Measurements from ENCODE around the gene NKX2-4. TPM values are rescaled to one million over a fixed set of nuclear protein-coding genes. Genes with fewer than 3 reads are reported as not detected.

NKX2-4 gene
- total and polyA plus RNA-seq, 2 experiments from 2014 or later, result not detected

DNA sequence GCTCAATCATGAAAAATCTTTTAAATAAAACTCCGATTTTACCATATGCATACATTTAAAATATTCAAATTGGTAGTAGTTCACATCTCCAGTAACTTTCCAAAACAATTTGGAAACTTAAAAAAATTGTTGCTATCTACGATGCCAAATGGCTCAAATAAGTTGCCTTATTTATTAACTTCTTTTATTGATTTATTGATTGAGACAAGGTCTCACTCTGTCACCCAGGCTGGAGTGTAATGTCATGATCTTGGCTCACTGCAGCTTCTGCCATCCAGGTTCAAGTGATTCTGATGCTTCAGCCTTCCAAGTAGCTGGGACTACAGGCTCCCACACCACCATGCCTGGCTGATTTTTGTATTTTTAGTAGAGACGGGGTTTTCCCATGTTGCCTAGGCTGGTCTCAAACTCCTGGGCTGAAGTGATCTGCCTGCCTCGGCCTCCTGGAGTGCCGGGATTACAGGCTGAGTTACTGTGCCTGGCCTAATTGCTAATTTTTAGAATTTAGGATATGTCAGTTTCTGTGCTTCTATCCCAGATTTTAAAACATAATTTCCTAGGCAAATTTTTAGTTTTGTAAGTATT lies 12.9 kb downstream of the NKX2-4 start:
- in situ Hi-C loops (cut with MboI), result no loop called here
- no peaks in the 10 kb centered on the region for H3K27me3 ChIP-seq (replicated peaks; ENCODE audit: insufficient read depth)
- H2AFZ ChIP-seq, result no peak overlapping the region
- H3K9ac ChIP-seq, result no peak overlapping the region
- 0 out of 2 replicates have a peak, but pooled peaks cover 2% of the 10 kb centered on the region for H3K4me1 ChIP-seq (ENCODE audit: insufficient read depth)
- no peaks in the 10 kb centered on the region for H4K20me1 ChIP-seq (ENCODE audit: insufficient read depth)
- H3K4me2 ChIP-seq (ENCODE audit: unreplicated experiment), result no peak overlapping the region
- WGBS, 2 experiments (ENCODE audit: low coverage in 1 of 2, low lambda C conversion rate in 2 of 2, missing lambda C conversion rate in 2 of 2), result 98% methylated on average over 5 of the region's 5 CpGs
- DNase-seq, result no peak
- H3F3A ChIP-seq (ENCODE audit: insufficient read depth), result 0 out of 2 replicates have a peak, but pooled peaks cover 6% of the 10 kb centered on the region
- no peaks in the 10 kb centered on the region for H3K9me2 ChIP-seq (ENCODE audit: insufficient read depth)
- no peaks in the 10 kb centered on the region for H3K9me3 ChIP-seq (ENCODE audit: low read depth)
- peaks cover 25% of the 10 kb centered on the region for H3K79me2 ChIP-seq (ENCODE audit: insufficient read depth)
- TF ChIP-seq EZH2phosphoT487 (IDR thresholded peaks at IDR 0.05; ENCODE audit: insufficient read depth, low read depth) (no peak), EZH2 (IDR thresholded peaks at IDR 0.05; ENCODE audit: insufficient read depth, poor library complexity, severe bottlenecking) (no peak)
- no peak overlapping the region for H3K4me3 ChIP-seq
- no peak overlapping the region for H3K27ac ChIP-seq
- peaks cover 67% of the 10 kb centered on the region for H3K36me3 ChIP-seq (ENCODE audit: low read depth)

DNA sequence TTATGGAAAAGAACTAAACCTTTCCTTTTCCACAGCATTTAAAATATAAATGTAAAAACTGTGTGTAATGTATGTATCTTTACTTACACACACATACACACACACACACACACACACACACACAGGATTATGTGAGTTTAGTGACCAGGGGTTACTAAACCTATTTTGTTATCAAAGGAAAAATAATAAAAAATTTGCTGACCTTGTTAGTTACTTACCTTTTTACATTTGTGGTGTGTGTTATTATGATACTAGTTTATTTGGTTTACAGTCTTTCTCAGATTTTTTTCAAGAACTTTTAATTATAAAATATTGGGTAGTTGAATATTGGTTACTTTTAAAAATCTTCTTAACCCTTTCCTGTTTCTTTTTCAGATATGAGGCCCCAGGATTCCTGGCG lies 15.7 kb downstream of the NKX2-4 start:
- peaks cover 53% of the 10 kb centered on the region for H3K79me2 ChIP-seq (ENCODE audit: insufficient read depth)
- no peaks in the 10 kb centered on the region for H3K27me3 ChIP-seq (replicated peaks; ENCODE audit: insufficient read depth)
- H2AFZ ChIP-seq, result no peak overlapping the region
- H3K9me3 ChIP-seq (ENCODE audit: low read depth), result no peaks in the 10 kb centered on the region
- H3K36me3 ChIP-seq (ENCODE audit: low read depth), result peaks cover 41% of the 10 kb centered on the region
- no peak overlapping the region for H3K4me2 ChIP-seq (ENCODE audit: unreplicated experiment)
- peaks cover 15% of the 10 kb centered on the region; the same call in 1 of the 2 replicates for H3F3A ChIP-seq (ENCODE audit: insufficient read depth)
- 95 to 98% methylated on average over 1 of the region's 1 CpG for WGBS, 2 experiments (ENCODE audit: low coverage in 1 of 2, low lambda C conversion rate in 2 of 2, missing lambda C conversion rate in 2 of 2)
- H3K27ac ChIP-seq, result no peak overlapping the region
- 0 out of 2 replicates have a peak, but pooled peaks cover 2% of the 10 kb centered on the region for H3K4me1 ChIP-seq (ENCODE audit: insufficient read depth)
- DNase-seq, result no peak
- no peaks in the 10 kb centered on the region for H3K9me2 ChIP-seq (ENCODE audit: insufficient read depth)
- no peak overlapping the region for H3K9ac ChIP-seq
- TF ChIP-seq EZH2phosphoT487 (IDR thresholded peaks at IDR 0.05; ENCODE audit: insufficient read depth, low read depth) (no peak), EZH2 (IDR thresholded peaks at IDR 0.05; ENCODE audit: insufficient read depth, poor library complexity, severe bottlenecking) (no peak)
- in situ Hi-C loops (cut with MboI), result no loop called here
- 0 out of 2 replicates have a peak, but pooled peaks cover 2% of the 10 kb centered on the region for H4K20me1 ChIP-seq (ENCODE audit: insufficient read depth)
- no peak overlapping the region for H3K4me3 ChIP-seq

DNA sequence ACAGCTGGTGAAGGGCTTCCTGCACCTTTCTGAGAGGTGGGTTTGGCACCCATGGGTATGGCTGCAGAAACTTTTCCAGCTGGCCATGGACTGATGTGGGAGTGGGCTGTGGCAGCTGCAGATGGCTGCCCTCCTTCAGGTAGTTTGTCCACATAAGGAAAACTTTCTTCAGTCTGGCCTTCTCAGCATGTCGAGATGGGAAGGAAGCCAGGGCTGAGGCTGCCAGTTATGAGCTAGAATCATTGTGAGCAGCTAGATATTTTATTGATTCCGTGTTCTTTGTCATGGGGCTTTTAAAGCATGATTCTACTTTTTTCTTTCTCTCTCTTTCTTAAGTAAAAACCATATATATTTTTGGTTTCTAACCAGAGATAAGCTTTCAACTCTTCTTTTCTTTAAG lies 16.6 kb downstream of the NKX2-4 start:
- Histone ChIP-seq H3K9ac (no peak overlapping the region), H3K27ac (no peak overlapping the region), H3K4me3 (no peak overlapping the region), H3K9me2 (ENCODE audit: insufficient read depth) (no peaks in the 10 kb centered on the region), H3K36me3 (ENCODE audit: low read depth) (peaks cover 37% of the 10 kb centered on the region; the same call in 1 of the 2 replicates), H3K4me2 (ENCODE audit: unreplicated experiment) (no peak overlapping the region), H4K20me1 (ENCODE audit: insufficient read depth) (0 out of 2 replicates have a peak, but pooled peaks cover 2% of the 10 kb centered on the region), H2AFZ (no peak overlapping the region), H3K9me3 (ENCODE audit: low read depth) (no peaks in the 10 kb centered on the region), H3K27me3 (replicated peaks; ENCODE audit: insufficient read depth) (no peaks in the 10 kb centered on the region), H3K79me2 (ENCODE audit: insufficient read depth) (peaks cover 62% of the 10 kb centered on the region), H3K4me1 (ENCODE audit: insufficient read depth) (0 out of 2 replicates have a peak, but pooled peaks cover 2% of the 10 kb centered on the region), H3F3A (ENCODE audit: insufficient read depth) (peaks cover 15% of the 10 kb centered on the region; the same call in 1 of the 2 replicates)
- in situ Hi-C loops (cut with MboI), result no loop called here
- TF ChIP-seq EZH2phosphoT487 (IDR thresholded peaks at IDR 0.05; ENCODE audit: insufficient read depth, low read depth) (no peak), EZH2 (IDR thresholded peaks at IDR 0.05; ENCODE audit: insufficient read depth, poor library complexity, severe bottlenecking) (no peak)
- no peak for DNase-seq
- WGBS, 2 experiments (ENCODE audit: low coverage in 1 of 2, low lambda C conversion rate in 2 of 2, missing lambda C conversion rate in 2 of 2), result 55 to 57% methylated on average over 2 of the region's 2 CpGs

DNA sequence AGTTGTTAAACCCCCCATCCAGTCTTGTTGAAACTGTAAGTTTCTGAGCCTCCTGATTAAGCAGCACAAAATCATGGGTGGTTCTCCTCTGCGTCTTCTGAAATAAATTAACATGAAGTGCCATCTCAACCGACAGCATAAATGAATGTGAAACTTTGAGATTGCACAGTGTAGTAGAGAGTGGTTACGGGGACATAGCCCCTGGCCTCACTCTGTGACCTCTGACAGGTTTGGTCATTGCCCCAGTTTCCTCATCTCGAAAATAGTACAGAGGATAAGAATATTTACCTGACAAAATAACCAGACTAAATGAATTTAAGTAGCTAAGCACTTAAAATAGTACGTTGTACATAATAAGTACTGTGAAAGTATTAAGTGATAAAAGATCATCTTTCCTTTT lies 19.1 kb downstream of the NKX2-4 start:
- Histone ChIP-seq H3K79me2 (ENCODE audit: insufficient read depth) (peaks cover 86% of the 10 kb centered on the region), H2AFZ (no peak overlapping the region), H3K9ac (no peak overlapping the region), H3K4me3 (no peak overlapping the region), H3F3A (ENCODE audit: insufficient read depth) (peaks cover 19% of the 10 kb centered on the region; the same call in 1 of the 2 replicates), H3K27ac (no peak overlapping the region), H3K9me3 (ENCODE audit: low read depth) (no peaks in the 10 kb centered on the region), H3K9me2 (ENCODE audit: insufficient read depth) (no peaks in the 10 kb centered on the region), H3K4me1 (ENCODE audit: insufficient read depth) (0 out of 2 replicates have a peak, but pooled peaks cover 2% of the 10 kb centered on the region), H3K36me3 (ENCODE audit: low read depth) (peaks cover 17% of the 10 kb centered on the region; the same call in 1 of the 2 replicates), H4K20me1 (ENCODE audit: insufficient read depth) (0 out of 2 replicates have a peak, but pooled peaks cover 2% of the 10 kb centered on the region), H3K4me2 (ENCODE audit: unreplicated experiment) (no peak overlapping the region), H3K27me3 (replicated peaks; ENCODE audit: insufficient read depth) (no peaks in the 10 kb centered on the region)
- in situ Hi-C loops (cut with MboI), result no loop called here
- WGBS, 2 experiments (ENCODE audit: low coverage in 1 of 2, low lambda C conversion rate in 2 of 2, missing lambda C conversion rate in 2 of 2), result 75 to 78% methylated on average over 5 of the region's 5 CpGs
- TF ChIP-seq EZH2 (IDR thresholded peaks at IDR 0.05; ENCODE audit: insufficient read depth, poor library complexity, severe bottlenecking), result no peak
- TF ChIP-seq EZH2phosphoT487 (IDR thresholded peaks at IDR 0.05; ENCODE audit: insufficient read depth, low read depth), result no peak
- DNase-seq, result no peak
